PFSK-1 (cell line): ENCODE results near the gene CARNS1.

Experiments used
- POLR2AphosphoS5 ChIP-seq: IDR thresholded peaks from 2 replicates; pipeline ENCODE4 v1.6.1; 2012; ENCODE audit warnings: low read depth, mild to moderate bottlenecking, control low read depth, low read length, moderate library complexity
- REST ChIP-seq, 2 experiments: IDR thresholded peaks; 2 replicates each; pipeline versions ENCODE4 v1.6.1 to v1.8.0; 2011 to 2012; ENCODE audit warnings: low read depth in 2 of 2, low read length in 2 of 2, control low read depth in 1 of 2, inconsistent platforms in 1 of 2, mild to moderate bottlenecking in 1 of 2, moderate library complexity in 1 of 2; ENCODE audit not compliant: insufficient read depth in 1 of 2
- SIN3A ChIP-seq: IDR thresholded peaks from 2 replicates; pipeline ENCODE4 v1.6.1; 2012; ENCODE audit warnings: mild to moderate bottlenecking, low read length, moderate library complexity, borderline replicate concordance; ENCODE audit not compliant: insufficient read depth

- TF ChIP-seq SIN3A, result no peak
- TF ChIP-seq REST (IDR thresholded peaks at IDR 0.05; ENCODE audit: insufficient read depth in 1 of 2, low read depth in 2 of 2, low read length in 2 of 2), result no peak
- no peak for TF ChIP-seq POLR2AphosphoS5
Measured at GRCh38 chr11:67410984-67411784, 4.3 kb upstream of the CARNS1 start.
